GM18505 (cell line): ENCODE data around the gene PRSS58.

Source experiments
- ATAC-seq: cut with Tn5 transposase; IDR thresholded peaks from one replicate; pipeline ENCODE4 v1.9.1; 2021; ENCODE audit not compliant: unreplicated experiment
- POLR2A ChIP-seq: IDR thresholded peaks from 4 replicates; pipeline ENCODE4 v1.6.1; 2011; ENCODE audit warnings: borderline replicate concordance; ENCODE audit not compliant: insufficient read depth, insufficient read length; ENCODE audit errors: extremely low read depth

Gene PRSS58

GRCh38 chr7:142257958-142258357, at the start of gene PRSS58:
TSS of gene PRSS58 (minus strand) at chr7:142258058. CDS start at chr7:142257707, 351 bp downstream.
- ATAC-seq = no peak
- TF ChIP-seq POLR2A = no peak

DNA sequence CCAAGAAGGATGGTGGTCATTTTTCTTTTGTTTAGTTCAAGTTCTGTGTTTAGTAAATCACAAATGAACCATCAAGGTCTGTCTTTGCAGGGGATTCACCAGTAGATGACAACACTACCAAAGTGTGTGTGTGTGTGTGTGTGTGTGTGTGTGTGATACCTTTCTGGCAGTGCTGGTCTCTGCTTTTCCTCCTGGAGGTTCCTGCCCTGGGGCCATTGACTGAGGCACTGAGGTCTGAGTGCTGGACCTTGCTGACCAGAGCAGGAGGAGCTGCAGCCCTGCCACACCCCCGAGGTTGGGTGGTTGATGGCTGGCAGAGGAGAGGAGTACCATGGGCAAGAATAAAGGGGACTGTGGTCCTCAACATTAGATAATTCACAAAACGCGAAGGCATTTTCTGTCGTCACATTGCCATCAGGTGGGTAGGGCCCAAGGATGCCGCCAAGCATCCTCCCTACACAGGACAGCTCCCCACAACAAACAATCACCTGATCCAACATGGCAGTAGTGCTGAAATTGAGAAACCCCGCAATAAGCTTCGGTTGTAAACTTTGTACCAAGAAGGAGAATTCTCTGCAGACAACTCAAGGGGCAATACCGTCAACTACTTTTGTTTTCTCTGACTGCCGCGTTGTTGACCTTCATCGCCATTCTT, 49.5 kb upstream of the PRSS58 start:
- TF ChIP-seq POLR2A = no peak
- no peak for ATAC-seq

- no peak for ATAC-seq
Measured at GRCh38 chr7:142303650-142304049, 45.8 kb upstream of the PRSS58 start.

GRCh38 chr7:142301923-142302550, 44.2 kb upstream of the PRSS58 start:
- no peak for ATAC-seq
- no peak for TF ChIP-seq POLR2A

More at GRCh38 chr7:142303650-142304049, 45.8 kb upstream of the PRSS58 start:
- no peak for TF ChIP-seq POLR2A

- no peak for TF ChIP-seq POLR2A
- ATAC-seq = no peak
Measured at GRCh38 chr7:142301299-142301698, 43.4 kb upstream of the PRSS58 start.

GRCh38 chr7:142300689-142301088, 42.8 kb upstream of the PRSS58 start:
- no peak for TF ChIP-seq POLR2A
- no peak for ATAC-seq

- no peak for TF ChIP-seq POLR2A
- no peak for ATAC-seq
Measured at GRCh38 chr7:142299237-142299781, 41.5 kb upstream of the PRSS58 start.

- no peak for TF ChIP-seq POLR2A
- no peak for ATAC-seq
Measured at GRCh38 chr7:142298627-142299026, 40.8 kb upstream of the PRSS58 start.

GRCh38 chr7:142298009-142298408, 40.2 kb upstream of the PRSS58 start:
- no peak for TF ChIP-seq POLR2A
- no peak for ATAC-seq

DNA sequence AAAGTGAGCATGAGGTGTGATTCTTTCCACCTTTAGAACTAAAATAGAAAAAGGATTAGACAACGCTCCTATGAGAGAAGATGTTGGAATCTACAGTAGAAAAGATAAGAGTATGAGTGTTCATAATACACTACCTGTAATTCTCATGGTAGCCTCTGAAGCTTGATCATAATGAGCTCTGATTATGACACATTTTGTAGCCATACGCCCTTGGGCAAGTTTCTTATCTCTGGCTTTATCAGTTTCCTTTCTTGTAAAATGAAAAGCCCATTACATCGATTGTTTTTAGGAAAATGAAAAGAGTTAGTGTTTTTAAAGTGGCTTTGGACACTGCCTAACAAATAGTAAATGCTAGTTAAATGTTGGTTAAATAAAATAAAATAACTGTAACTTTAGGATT, 22.4 kb upstream of the PRSS58 start:
- no peak for TF ChIP-seq POLR2A
- no peak for ATAC-seq

DNA sequence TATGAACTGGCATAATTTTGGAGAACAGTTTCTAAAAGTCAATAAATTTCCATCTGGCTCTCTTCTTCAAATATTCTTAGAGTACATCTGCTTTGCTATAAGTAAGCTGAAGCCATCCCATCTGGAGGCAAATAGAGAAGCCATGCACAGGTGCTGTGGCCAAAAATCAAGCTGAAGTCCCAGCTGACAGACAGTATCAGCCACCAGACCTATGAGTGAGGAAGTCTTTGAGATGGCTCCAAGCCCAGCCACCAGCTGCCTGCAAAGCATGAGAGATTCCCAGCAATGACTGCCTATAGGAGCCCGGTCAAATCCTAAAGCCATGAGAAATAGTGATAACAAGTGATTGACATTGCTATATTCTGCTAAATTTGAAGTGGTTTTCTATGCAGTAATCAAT, 21.7 kb upstream of the PRSS58 start:
- no peak for TF ChIP-seq POLR2A

GRCh38 chr7:142275028-142275427, 17.2 kb upstream of the PRSS58 start:
- TF ChIP-seq POLR2A = no peak
- ATAC-seq = no peak

More for the DNA sequence above, 21.7 kb upstream of the PRSS58 start:
- ATAC-seq = no peak

DNA sequence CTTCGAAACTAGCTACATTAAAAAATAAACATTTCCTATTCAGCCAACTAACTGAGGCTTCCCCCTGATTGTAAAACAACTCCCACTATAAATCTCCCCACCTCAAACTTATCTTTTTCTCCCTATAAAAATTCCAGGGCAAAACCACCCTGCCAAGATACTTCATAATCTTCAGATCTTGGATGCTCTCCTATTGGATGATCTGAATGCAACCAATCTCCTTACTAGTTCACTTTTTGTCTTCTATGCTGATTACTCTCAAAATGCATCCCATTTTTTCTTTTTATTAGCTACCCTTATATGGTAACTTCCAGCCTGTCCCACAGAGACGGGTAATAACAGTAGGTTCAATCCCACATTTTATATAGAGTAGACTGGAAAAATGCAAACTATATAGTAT, 15.0 kb upstream of the PRSS58 start:
- ATAC-seq = no peak
- TF ChIP-seq POLR2A = no peak

GRCh38 chr7:142263598-142264380, 5.9 kb upstream of the PRSS58 start:
- no peak for TF ChIP-seq POLR2A
- no peak for ATAC-seq

DNA sequence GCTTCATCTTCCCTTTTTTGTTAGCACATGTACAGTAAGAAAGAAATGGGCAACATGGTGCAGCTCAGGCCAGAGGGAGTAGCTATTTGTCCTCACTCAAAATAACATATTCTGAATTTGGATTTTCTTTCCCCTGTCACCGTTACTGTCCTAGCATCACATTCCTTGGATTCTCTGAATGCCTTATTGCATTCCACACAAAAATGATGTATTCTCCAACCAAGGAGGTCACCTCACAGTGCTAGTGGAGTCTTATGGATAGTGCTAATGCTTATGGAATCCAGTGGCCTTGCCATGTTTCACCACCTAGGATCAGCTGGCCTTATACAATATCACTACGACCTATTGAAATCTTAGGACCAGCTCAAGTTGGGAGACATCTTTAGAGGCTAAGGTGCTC, 7.2 kb downstream of the PRSS58 start:
- TF ChIP-seq POLR2A = no peak
- no peak for ATAC-seq
